GF-D8 (cell line): Measurements from ENCODE around the gene PACS1.
"Not testable (repeated sequence)": the region's sequence is repeated elsewhere in the genome, so short reads cannot be mapped to it uniquely, and the experiment has no call there.

Source experiments
- DNase-seq: peaks from one replicate; lab custom pipeline; 2025; lab: John Stamatoyannopoulos, UW

The PACS1 gene

GRCh38 chr11:66277064-66277463 is 207.0 kb downstream of the PACS1 start:
- DNase-seq: not testable (repeated sequence)

- DNase-seq: no peak
Observed at GRCh38 chr11:66277471-66278362, 207.6 kb downstream of the PACS1 start, which contains the start of gene CNIH2. Gene CNIH2, plus strand, starts transcription at chr11:66278175. Its CDS starts 282 bp downstream, at chr11:66278457.

- DNase-seq: no peak
Observed at GRCh38 chr11:66278363-66279091, 208.5 kb downstream of the PACS1 start.

- no peak for DNase-seq
Observed at GRCh38 chr11:66279092-66279734, 209.1 kb downstream of the PACS1 start.

GRCh38 chr11:66280428-66280827 is 210.4 kb downstream of the PACS1 start:
- no peak for DNase-seq

- DNase-seq: no peak
Observed at GRCh38 chr11:66281001-66281400, 210.9 kb downstream of the PACS1 start.

- no peak for DNase-seq
Observed at GRCh38 chr11:66281776-66282467, 211.8 kb downstream of the PACS1 start.

GRCh38 chr11:66282468-66283455 is 212.7 kb downstream of the PACS1 start:
- peak; percentile 79 for DNase-seq

- no peak for DNase-seq
Observed at GRCh38 chr11:66283461-66284105, 213.5 kb downstream of the PACS1 start.

- DNase-seq: no peak
Observed at GRCh38 chr11:66284526-66285078, 214.5 kb downstream of the PACS1 start.

GRCh38 chr11:66285250-66285947 is 215.3 kb downstream of the PACS1 start:
- DNase-seq: no peak

GRCh38 chr11:66286699-66287098 is 216.6 kb downstream of the PACS1 start:
- no peak for DNase-seq

GRCh38 chr11:66287211-66287888 is 217.3 kb downstream of the PACS1 start:
- DNase-seq: no peak

- DNase-seq: no peak
Observed at GRCh38 chr11:66287889-66288670, 218.0 kb downstream of the PACS1 start.

GRCh38 chr11:66288671-66289547 is 218.8 kb downstream of the PACS1 start, which contains the start of gene YIF1A:
Gene YIF1A, minus strand, starts transcription at chr11:66289143. Its CDS starts 158 bp downstream, at chr11:66288985.
- DNase-seq: peak; percentile 96

- DNase-seq: no peak
Observed at GRCh38 chr11:66289548-66290329, 219.7 kb downstream of the PACS1 start.
